IMR-90 (cell line): ENCODE measurements around the gene ZKSCAN8. TPM values are rescaled to one million over a fixed set of nuclear protein-coding genes. Genes with fewer than 3 reads are reported as not detected.

ENCODE experiments used
- ATAC-seq: fragments of 200-7000 bp; cut with Tn5 transposase; 2 replicates; pipeline ENCODE4 v1.9.1; 2020; ENCODE audit warnings: low read depth, mild to moderate bottlenecking, moderate library complexity
- BruUV-seq: library from RNA; stranded (reverse); fragments of 400-500 nt; replicated peaks from 2 replicates; lab custom pipeline; 2021; lab: Mats Ljungman, UMichigan
- CTCF ChIA-PET: fragments of 300-600 bp; formaldehyde crosslinking; extraction: SDS; loops from one replicate; lab custom pipeline; 2021; ENCODE audit warnings: antibody characterized with exemption; lab: Yijun Ruan, JAX
- POLR2A ChIA-PET: fragments of 300-600 bp; sonication (Branson Sonifier 250); formaldehyde crosslinking; loops from one replicate; lab custom pipeline; 2022; ENCODE audit warnings: antibody characterized with exemption; ENCODE audit not compliant: unreplicated experiment; lab: Charles Lee
- DNase-seq: peaks from one replicate; pipeline ENCODE4 v3.0.0; 2013
- H2AFZ ChIP-seq: replicated peaks from 2 replicates; pipeline ENCODE3; 2013; ENCODE audit warnings: low read length, mild to moderate bottlenecking; ENCODE audit not compliant: poor library complexity
- H2AK5ac ChIP-seq: 2 replicates; pipeline ENCODE4 v1.6.1; 2013; ENCODE audit warnings: low read depth, low read length, inconsistent platforms
- H2AK9ac ChIP-seq: replicated peaks from 2 replicates; pipeline ENCODE3; 2013; ENCODE audit warnings: mild to moderate bottlenecking, low read depth, low read length, moderate library complexity; ENCODE audit not compliant: poor library complexity
- H2BK120ac ChIP-seq: 2 replicates; pipeline ENCODE4 v1.6.1; 2013; ENCODE audit warnings: low read depth, low read length, inconsistent platforms
- H2BK15ac ChIP-seq: 3 replicates; pipeline ENCODE4 v1.6.1; 2013; ENCODE audit warnings: low read depth, low read length, inconsistent platforms
- H2BK20ac ChIP-seq: 2 replicates; pipeline ENCODE4 v1.6.1; 2013; ENCODE audit warnings: low read depth, mild to moderate bottlenecking, inconsistent platforms, low read length, moderate library complexity
- H2BK5ac ChIP-seq: 2 replicates; pipeline ENCODE4 v1.6.1; 2013; ENCODE audit warnings: mild to moderate bottlenecking, low read depth, low read length, inconsistent platforms; ENCODE audit not compliant: poor library complexity, severe bottlenecking
- H3K14ac ChIP-seq: replicated peaks from 2 replicates; pipeline ENCODE4 v1.6.1; 2013; ENCODE audit warnings: low read depth, low read length, inconsistent platforms
- H3K18ac ChIP-seq: 2 replicates; pipeline ENCODE4 v1.6.1; 2013; ENCODE audit warnings: low read depth, low read length, control low read depth
- H3K23ac ChIP-seq: 2 replicates; pipeline ENCODE4 v1.6.1; 2013; ENCODE audit warnings: low read depth, low read length, inconsistent platforms
- H3K27ac ChIP-seq: 2 replicates; pipeline ENCODE4 v1.5.1; 2013; ENCODE audit warnings: mild to moderate bottlenecking, control low read depth, low read length; ENCODE audit not compliant: insufficient read depth
- H3K27me3 ChIP-seq: 2 replicates; pipeline ENCODE4 v1.6.1; 2013; ENCODE audit warnings: low read length; ENCODE audit not compliant: control insufficient read depth, insufficient read depth
- H3K36me3 ChIP-seq: 2 replicates; pipeline ENCODE4 v1.6.1; 2013; ENCODE audit warnings: low read length, mixed read lengths; ENCODE audit not compliant: control insufficient read depth, insufficient read depth
- H3K4ac ChIP-seq: 2 replicates; pipeline ENCODE4 v1.6.1; 2013; ENCODE audit warnings: low read depth, low read length, inconsistent platforms
- H3K4me1 ChIP-seq: 2 replicates; pipeline ENCODE4 v1.6.1; 2013; ENCODE audit warnings: low read length, mixed read lengths; ENCODE audit not compliant: control insufficient read depth, insufficient read depth
- H3K4me2 ChIP-seq: 2 replicates; pipeline ENCODE4 v1.6.1; 2013; ENCODE audit warnings: low read depth, mild to moderate bottlenecking, control low read depth, low read length, moderate library complexity
- H3K4me3 ChIP-seq: 2 replicates; pipeline ENCODE4 v1.5.1; 2013; ENCODE audit warnings: low read depth, mild to moderate bottlenecking, control low read depth, low read length, moderate library complexity; ENCODE audit not compliant: insufficient read depth
- H3K56ac ChIP-seq: 2 replicates; pipeline ENCODE4 v1.6.1; 2013; ENCODE audit warnings: low read length, inconsistent platforms; ENCODE audit not compliant: insufficient read depth; ENCODE audit errors: extremely low read depth
- H3K79me1 ChIP-seq, 2 experiments: 2 replicates each; pipeline ENCODE4 v1.6.1; 2013; ENCODE audit warnings: low read length in 2 of 2, inconsistent platforms in 1 of 2, low read depth in 1 of 2
- H3K9ac ChIP-seq: 2 replicates; pipeline ENCODE4 v1.6.1; 2013; ENCODE audit warnings: low read depth, low read length, control low read depth
- H3K9me1 ChIP-seq: 2 replicates; pipeline ENCODE4 v1.6.1; 2013; ENCODE audit warnings: low read length, inconsistent platforms; ENCODE audit not compliant: insufficient read depth
- H3K9me3 ChIP-seq: 2 replicates; pipeline ENCODE4 v1.6.1; 2013; ENCODE audit warnings: low read length; ENCODE audit not compliant: control insufficient read depth, insufficient read depth
- H4K20me1 ChIP-seq: 2 replicates; pipeline ENCODE4 v1.6.1; 2013; ENCODE audit warnings: low read length, inconsistent platforms; ENCODE audit not compliant: insufficient read depth
- H4K5ac ChIP-seq: 2 replicates; pipeline ENCODE4 v1.6.1; 2013; ENCODE audit warnings: mild to moderate bottlenecking, low read depth, low read length, control low read depth
- H4K8ac ChIP-seq, 2 experiments: 2 replicates each; pipeline ENCODE4 v1.6.1; 2013; ENCODE audit warnings: low read depth in 2 of 2, low read length in 2 of 2, control low read depth in 1 of 2, inconsistent platforms in 1 of 2
- H4K91ac ChIP-seq: 2 replicates; pipeline ENCODE4 v1.6.1; 2013; ENCODE audit warnings: low read depth, low read length, inconsistent platforms; ENCODE audit not compliant: insufficient read depth
- BHLHE40 ChIP-seq: fragments of 150-350 bp; IDR thresholded peaks from 2 replicates; pipeline ENCODE4 v1.6.1; 2016; ENCODE audit warnings: mild to moderate bottlenecking, low read depth, low read length
- CEBPB ChIP-seq: IDR thresholded peaks from 2 replicates; pipeline ENCODE4 v1.6.1; 2012; ENCODE audit warnings: low read depth, low read length, improper control_type of control experiment
- NFE2L2 ChIP-seq: fragments of 150-350 bp; IDR thresholded peaks from 2 replicates; pipeline ENCODE4 v1.6.1; 2016; ENCODE audit warnings: low read depth, mild to moderate bottlenecking, low read length
- SMC3 ChIP-seq: fragments of 150-350 bp; IDR thresholded peaks from 2 replicates; pipeline ENCODE4 v1.6.1; 2016; ENCODE audit warnings: low read depth, mild to moderate bottlenecking, antibody characterized with exemption, low read length, moderate library complexity
- WGBS, 2 experiments: methylation state at CpG; one replicate each; pipeline versions ENCODE4 v1.1.5 to v1.1.7; 2013; ENCODE audit warnings: missing lambda C conversion rate in 2 of 2; ENCODE audit not compliant: insufficient read length in 1 of 2; ENCODE audit errors: extremely low coverage in 2 of 2; 5-methylcytosine and 5-hydroxymethylcytosine counted together
- dilution Hi-C: fragments of 300-500 bp; cut with HindIII; formaldehyde crosslinking; loops from one replicate; pipeline ENCODE4 v1.14.3; 2018; ENCODE audit warnings: low sequenced_read_pairs; ENCODE audit not compliant: unreplicated experiment
- in situ Hi-C: fragments of 300-500 bp; cut with MboI; formaldehyde crosslinking; loops from 3 replicates; pipeline ENCODE4 v1.14.3; 2019; ENCODE audit warnings: low sequenced_read_pairs, inconsistent platforms, mixed read lengths
- intact Hi-C: fragments of 100-400 bp; cut with micrococcal nuclease; formaldehyde crosslinking; loops from 2 replicates; pipeline ENCODE4 v1.10.0; 2022
- polyA plus RNA-seq, 3 experiments: library from polyadenylated mRNA; depleted of rRNA; stranded (reverse); fragments of >200 nt; gene quantifications; 2 replicates each; pipeline ENCODE4 v1.2.3, GENCODE V29; 2012; ENCODE audit warnings: low replicate concordance in 1 of 3
- total RNA-seq: library from RNA; depleted of rRNA; stranded (reverse); fragments of >200 nt; gene quantifications from 2 replicates; pipeline ENCODE4 v1.2.3, GENCODE V29; 2012

ZKSCAN8 gene
- total and polyA plus RNA-seq, 2 of the 4 experiments (the other 2 are of a cell fraction) = 8.3 to 22.8 TPM

DNA sequence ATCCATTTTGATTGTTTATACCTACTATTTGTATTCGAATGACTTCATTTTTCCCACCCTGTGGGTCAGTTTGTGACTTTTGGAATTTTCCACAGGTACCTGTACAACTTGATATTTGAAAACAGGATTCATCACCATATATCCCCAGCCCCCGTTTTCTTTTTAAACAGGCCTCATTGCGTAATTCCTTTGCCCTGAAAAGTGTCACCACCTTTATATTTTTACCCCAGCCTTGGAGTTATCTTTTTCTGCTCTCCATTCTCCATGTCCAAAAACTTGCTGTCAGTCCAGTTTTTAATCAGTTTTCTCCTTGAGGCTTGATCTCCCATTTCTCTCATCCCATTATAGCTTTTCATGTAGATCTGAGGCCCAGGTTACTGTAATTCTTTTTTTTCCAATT, 16.6 kb downstream of the ZKSCAN8 start:
- H3K27ac ChIP-seq = no peak overlapping the region
- ChIA-PET CTCF (interaction anchor here (0.6 kb wide), 1 partner anchor 10 kb away, joined by 3 read pairs; no protein-coding TSS in a partner anchor), POLR2A (no interaction called here)
- peaks cover 5 to 6% of the 10 kb centered on the region in 2 experiments; a peak in 1 of 4 replicates for H3K79me1 ChIP-seq
- no peak overlapping the region for H3K14ac ChIP-seq
- H3K23ac ChIP-seq = no peak overlapping the region
- H2BK5ac ChIP-seq = no peak overlapping the region
- TF ChIP-seq SMC3 (no peak), BHLHE40 (no peak), NFE2L2 (no peak), CEBPB (peak; percentile 67)
- DNase-seq = no peak
- H3K27me3 ChIP-seq = no peaks in the 10 kb centered on the region
- H4K91ac ChIP-seq = no peak overlapping the region
- H4K8ac ChIP-seq = no peak overlapping the region
- no TSS peak for BruUV-seq
- H3K4me1 ChIP-seq = no peaks in the 10 kb centered on the region
- no peak overlapping the region for H4K5ac ChIP-seq
- H2AK9ac ChIP-seq = no peak overlapping the region
- H3K36me3 ChIP-seq = peaks cover 16% of the 10 kb centered on the region
- H3K18ac ChIP-seq = no peak overlapping the region
- no peak overlapping the region for H3K4ac ChIP-seq
- 84% methylated on average over 2 of the region's 3 CpGs; no CpG with 5 or more reads in 1 of the 2 experiments for WGBS, 2 experiments
- H2BK15ac ChIP-seq = no peak overlapping the region
- H3K9me1 ChIP-seq = no peaks in the 10 kb centered on the region
- no peak overlapping the region for H3K9ac ChIP-seq
- H3K9me3 ChIP-seq = peaks cover 5% of the 10 kb centered on the region
- no peak for ATAC-seq
- intact Hi-C loops = no loop called here
- H3K4me3 ChIP-seq = no peak overlapping the region
- no peaks in the 10 kb centered on the region for H4K20me1 ChIP-seq
- dilution Hi-C loops = no loop called here
- H3K4me2 ChIP-seq = no peak overlapping the region
- H2BK120ac ChIP-seq = no peak overlapping the region
- H2AK5ac ChIP-seq = no peak overlapping the region
- H3K56ac ChIP-seq = no peak overlapping the region
- in situ Hi-C loops = no loop called here
- H2AFZ ChIP-seq = no peak overlapping the region
- no peak overlapping the region for H2BK20ac ChIP-seq
